KG1 (cell line): Measurements from ENCODE around the gene IQCH.
"Not testable (repeated sequence)": the region's sequence is repeated elsewhere in the genome, so short reads cannot be mapped to it uniquely, and the experiment has no call there.

Source experiments
- DNase-seq: peaks from one replicate; lab custom pipeline; 2025; lab: John Stamatoyannopoulos, UW

Gene IQCH

GRCh38 chr15:67358391-67358790 is 103.8 kb downstream of the IQCH start:
- no peak for DNase-seq

DNA sequence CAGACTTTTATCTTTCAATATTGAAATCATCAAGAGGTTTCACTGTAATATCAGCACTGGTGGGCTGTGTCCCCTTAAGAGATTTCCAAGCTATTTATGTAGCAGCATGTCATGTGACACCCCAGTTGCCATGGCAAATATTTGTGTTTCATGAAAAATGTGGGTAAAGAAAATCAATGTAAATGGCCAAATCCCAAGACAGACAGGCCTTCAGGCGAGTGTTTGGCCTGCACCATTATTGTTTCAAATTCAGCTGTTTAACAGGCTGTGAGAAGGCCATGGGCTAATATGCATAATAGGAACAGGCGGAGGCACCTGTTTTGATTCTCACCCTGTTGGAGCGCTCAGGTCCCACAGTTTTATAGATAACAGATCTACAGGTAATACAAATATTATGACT is 104.2 kb downstream of the IQCH start:
- DNase-seq, result no peak

DNA sequence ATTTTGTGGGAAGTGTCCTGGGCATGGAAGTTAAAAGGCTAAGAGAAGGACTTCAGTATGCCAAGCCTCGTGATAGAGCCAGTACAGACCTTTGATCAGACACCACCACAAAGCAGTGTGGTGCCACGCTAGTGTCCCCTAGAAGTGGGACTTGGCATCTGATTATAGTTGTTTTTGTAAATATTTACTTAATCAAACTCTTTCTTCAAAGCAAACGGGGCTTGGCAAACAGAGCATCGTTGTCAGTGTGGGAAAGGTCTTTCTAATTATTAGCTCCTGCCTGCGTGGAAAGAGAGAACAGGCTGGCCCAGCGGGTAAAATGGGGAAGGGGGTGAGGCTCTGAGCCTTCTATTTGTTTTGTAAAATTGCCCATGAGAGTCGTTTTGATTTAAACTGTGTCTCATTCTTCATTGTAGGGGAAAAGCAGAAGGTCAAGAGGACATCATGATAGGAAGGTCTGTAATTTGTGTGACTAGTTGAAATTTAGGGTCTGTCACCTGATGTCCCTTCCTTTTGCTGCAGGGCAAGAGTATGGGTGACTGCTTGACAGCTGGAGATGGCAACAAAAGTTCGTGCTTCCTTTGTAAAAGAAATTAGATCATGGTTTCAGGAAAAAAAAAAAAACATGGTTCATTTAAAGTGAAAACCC is 105.0 kb downstream of the IQCH start:
- DNase-seq, result no peak

DNA sequence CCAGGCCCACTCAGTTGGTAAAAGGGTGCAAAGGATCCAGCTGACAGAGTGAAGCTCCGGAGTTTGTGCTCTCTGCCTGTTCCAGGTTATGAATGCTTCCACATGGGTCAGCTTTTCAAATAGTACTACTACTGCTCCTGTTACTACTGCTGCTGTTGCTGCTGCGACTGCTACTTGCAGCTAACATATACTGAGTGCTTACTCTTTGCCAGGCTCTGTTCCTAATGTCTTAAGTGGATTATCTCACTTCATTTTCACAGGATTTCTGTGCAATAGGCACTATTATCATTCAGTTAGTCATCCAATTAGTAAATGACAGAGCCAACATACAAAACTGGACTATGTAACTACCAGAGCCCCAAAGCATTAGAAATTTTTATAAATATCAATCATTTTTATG is 106.5 kb downstream of the IQCH start:
- no peak for DNase-seq

- DNase-seq, result not testable (repeated sequence)
These were observed 109.1 kb downstream of the IQCH start for GRCh38 chr15:67363712-67364111.

DNA sequence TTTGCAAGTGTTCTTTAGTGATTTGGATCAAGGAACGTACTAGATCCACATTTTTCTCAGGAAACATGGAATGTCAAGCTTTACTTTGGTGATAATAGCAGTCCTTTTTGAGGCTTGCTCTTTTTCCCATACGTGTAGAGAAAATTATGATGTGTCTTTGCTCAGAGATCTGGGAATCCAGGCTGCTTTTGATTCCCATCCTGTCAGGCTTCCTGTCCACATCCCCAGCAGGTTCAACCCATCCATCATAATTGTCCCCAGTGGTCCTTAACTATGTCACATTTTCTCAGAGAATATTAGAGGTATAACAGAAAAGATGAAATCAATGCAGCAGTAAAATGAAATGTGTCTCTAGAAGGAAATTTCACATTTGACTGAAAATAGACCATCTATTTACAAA is 111.4 kb downstream of the IQCH start:
- no peak for DNase-seq

DNA sequence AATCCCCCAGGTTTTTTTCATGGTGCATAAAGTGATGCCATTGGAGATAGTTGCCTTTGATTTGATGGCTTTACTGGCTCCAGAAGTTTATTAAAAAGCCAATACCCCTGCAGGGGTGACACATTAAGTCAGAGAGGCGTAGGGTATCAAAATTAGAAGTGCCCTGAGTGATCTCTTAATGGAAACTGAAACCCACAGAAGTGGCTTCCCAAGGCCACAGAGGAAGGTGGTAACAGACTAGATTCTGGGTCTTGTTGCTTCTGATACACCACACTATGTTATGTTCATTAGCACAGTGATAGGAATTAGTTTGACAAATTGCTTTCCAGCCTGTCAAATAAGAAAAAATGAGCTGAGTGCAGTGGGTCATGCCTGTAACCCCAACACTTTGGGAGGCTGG is 112.3 kb downstream of the IQCH start:
- no peak for DNase-seq

GRCh38 chr15:67369359-67369998 is 114.9 kb downstream of the IQCH start:
- no peak for DNase-seq

DNA sequence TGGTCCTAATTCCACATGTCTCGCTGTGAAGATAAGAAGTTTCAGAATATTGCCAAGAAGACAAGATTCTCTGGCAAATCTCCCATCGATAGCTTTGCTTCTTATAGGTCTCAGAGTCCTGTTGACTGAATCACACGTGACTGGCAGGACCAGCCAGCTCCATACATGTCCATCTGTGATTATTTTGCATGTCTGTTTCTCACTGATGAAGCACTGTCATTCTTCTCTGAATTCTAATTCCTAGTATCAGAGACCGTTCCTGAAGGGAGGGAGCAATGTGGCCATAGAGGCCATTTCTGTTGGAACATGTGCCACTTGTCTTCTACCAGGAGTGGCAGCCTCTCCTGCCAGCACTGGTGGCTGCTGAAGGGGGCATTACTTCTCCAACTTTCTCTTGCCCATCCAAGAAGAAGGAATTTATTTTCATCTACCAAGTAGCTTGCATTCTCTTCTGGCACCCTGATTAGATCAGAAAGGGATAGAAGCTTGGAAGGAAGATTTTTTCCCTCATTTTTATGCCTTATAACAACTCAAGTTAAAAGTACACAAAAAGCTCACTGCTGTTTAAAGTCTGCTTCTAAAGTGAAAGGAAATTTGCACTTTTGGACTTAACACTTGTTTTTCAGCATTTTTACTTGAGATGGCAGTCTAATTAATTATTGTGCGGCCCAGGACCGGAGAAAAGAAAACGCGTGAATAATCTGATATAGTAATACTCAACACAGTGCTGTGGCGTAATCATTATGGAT is 115.8 kb downstream of the IQCH start:
- DNase-seq, result no peak

DNA sequence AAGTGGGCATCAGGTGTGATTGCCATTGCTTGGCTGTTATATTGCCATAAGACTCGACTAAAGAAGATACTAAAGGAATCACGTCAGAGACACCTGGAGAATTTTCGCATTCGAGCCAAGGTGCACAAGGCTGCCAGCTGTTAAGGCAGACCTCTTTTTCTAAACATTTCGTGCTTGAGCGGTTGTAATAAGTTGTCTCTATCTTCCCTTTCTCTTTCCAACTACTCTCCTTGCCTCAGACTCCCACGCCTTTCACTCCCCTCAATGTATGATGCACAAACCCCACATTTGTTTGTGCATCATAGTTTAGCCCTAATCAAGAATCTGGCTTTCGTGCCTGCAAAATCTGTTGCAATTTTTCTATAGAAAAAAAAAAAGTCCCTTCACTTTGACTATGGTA is 118.0 kb downstream of the IQCH start:
- DNase-seq, result no peak

GRCh38 chr15:67372986-67373675 is 118.5 kb downstream of the IQCH start:
- DNase-seq, result no peak

DNA sequence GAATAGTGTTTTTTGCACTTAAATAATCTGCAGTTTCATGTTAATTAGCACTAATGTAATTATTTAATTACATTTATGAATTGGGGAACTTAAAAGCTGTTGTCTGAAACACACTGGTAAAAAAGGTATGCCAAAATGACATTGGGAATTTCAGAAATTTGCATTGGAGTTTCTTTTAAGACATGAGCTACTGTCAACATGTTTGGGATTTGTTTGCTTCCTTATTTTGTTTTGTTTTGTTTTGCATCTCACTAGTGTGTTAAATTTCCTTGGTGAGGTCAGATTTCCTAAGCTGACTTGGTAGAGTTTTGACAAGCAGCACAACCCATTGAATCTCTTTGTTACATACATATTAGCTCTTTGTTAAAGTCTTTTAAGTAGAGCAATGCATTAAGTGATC is 119.4 kb downstream of the IQCH start:
- DNase-seq, result no peak

- no peak for DNase-seq
These were observed 124.9 kb downstream of the IQCH start for GRCh38 chr15:67379530-67379929.

DNA sequence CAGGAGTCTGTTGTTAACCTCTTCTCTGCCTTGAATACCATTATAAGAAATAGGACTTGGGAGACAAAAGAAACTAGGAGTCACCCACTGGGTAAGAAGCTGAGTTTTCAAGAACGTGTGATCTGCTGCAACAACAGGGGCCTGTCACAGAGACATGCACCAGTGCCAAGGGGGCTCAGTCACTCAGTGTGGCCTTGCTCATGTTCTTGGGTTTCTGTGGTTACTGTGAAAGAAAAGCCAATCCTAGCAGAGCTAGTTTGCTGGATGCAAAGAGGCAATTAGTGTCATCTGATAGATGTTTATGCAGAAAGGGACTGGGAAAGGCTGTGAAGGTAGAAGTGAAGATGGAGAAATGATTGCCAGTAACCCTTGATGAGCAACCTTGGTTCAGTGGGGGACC is 126.3 kb downstream of the IQCH start:
- DNase-seq, result no peak

GRCh38 chr15:67381416-67382045 is 126.9 kb downstream of the IQCH start:
- no peak for DNase-seq

DNA sequence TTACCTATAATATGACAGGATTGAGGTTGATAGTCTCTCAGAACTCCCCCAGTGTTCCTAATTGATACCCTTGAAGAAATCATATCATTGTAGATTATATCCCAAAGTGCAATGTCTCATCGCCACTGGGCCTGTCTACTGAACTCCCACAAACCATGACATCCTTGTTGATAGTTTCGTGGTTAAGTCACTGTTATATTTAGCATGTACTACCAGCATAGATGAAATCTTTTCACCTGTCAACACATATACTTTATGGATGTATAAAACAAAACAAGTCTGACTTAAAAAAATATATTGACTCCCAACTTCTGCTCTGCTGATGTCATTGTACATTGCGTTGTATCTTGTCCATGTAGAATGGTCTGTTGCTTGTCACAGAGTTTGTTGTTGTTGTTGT is 128.1 kb downstream of the IQCH start:
- DNase-seq, result no peak

DNA sequence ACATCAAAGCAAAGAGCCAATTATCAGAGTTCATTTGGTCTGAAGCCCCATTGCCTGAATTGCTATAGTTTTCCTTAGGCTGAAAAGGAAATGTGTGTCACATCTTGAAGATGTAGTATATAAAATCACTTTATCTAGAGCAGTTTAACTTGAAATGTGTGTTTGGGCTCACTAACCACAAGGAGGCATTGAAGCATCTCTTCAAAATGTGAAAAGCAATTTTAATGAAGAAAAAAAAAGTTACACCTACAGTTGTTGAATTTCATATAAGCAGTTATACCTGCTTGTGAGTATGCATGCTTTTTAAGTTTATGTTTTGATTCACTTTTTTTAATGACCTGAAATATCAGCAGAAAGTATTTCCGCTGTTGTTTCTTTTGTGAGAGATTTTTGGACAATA is 129.3 kb downstream of the IQCH start:
- no peak for DNase-seq

GRCh38 chr15:67384761-67385160 is 130.2 kb downstream of the IQCH start:
- DNase-seq, result no peak

DNA sequence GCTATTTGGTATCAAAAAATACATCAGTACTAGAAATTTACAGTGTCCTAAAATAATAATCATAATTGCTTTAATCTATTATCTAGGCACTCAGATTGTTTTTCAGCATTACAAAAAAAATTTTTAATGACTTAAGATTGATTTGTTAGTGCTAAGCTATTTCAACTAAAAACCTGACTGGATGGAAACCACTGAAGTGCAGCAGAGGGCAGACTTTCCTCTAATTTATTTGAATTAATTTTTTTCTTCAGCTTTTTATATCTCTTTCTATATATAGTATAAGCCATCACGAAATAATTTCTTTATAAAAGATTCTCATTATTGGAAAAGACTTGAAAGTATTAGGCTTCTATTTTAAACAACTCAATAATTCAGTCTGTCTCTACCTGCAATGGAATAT is 131.4 kb downstream of the IQCH start:
- no peak for DNase-seq

DNA sequence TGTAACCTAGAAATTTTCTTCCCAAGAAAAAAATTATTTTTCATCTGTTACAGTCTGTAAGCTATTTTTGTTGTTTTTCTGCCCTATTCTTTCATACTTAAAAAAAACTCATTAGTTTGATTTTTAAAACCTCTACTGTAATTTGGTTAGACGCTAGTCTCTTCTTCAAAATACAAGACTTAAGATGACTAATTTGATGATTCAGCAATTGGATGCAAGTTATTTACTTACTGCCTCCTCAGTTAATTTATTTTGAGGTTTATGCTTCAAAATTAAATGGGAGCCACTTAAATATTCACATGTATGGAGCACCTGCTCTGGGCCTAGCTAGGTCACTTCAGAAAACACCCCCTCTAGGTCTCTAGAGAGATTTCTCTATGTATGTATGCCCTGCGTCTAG is 132.4 kb downstream of the IQCH start:
- no peak for DNase-seq

GRCh38 chr15:67389975-67390374 is 135.4 kb downstream of the IQCH start:
- no peak for DNase-seq

GRCh38 chr15:67394873-67395639 is 140.5 kb downstream of the IQCH start:
- DNase-seq, result no peak
